OCI-M1 (cell line): ENCODE data around the gene RHOD.
A peak's percentile ranks its signal among the peaks of the same experiment; 100 is the strongest.

Experiments
- DNase-seq: peaks from one replicate; lab custom pipeline; 2025; lab: John Stamatoyannopoulos, UW

Gene RHOD

DNA sequence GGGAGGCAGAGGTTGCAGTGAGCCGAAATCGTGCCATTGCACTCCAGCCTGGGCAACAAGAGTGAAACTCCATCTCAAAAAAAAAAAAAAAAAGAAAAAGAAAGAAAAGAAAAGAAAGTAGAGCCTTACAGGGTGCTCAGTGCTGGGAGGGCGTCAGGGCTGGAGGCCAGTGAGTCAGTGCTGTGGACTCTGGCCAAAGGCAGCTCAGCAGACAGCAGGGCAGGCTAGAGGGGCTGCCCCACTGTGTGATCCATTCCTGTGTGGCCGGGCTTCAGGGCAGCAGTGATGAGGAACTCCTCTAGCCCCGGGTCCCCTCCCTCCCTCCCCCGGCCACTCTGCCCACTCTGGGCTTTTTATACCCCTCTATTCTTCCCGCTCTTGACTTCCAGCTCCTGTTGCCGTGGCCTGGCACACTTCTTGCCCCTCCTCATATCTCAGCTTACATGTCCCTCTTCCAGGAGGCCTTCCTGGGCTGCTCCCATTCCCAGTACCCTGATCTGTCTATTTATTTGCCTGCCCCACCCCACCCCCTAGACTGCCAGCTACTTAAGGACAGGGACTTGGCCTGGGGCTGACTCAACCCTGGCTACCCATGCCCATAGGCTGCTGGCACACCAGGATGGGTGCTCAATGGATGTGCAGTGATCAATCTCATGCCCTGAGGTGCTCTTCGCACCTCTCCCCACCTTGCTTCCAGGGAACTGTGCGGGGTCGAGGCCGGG, 23.7 kb upstream of the RHOD start:
- no peak for DNase-seq

GRCh38 chr11:67033661-67034166, 22.9 kb upstream of the RHOD start:
- peak; percentile 10 for DNase-seq

- DNase-seq = no peak
These were observed 22.3 kb upstream of the RHOD start for GRCh38 chr11:67034350-67034749.

- DNase-seq = no peak
These were observed 16.5 kb upstream of the RHOD start for GRCh38 chr11:67040147-67040546.

GRCh38 chr11:67041602-67042001, 15.0 kb upstream of the RHOD start:
- DNase-seq = no peak

DNA sequence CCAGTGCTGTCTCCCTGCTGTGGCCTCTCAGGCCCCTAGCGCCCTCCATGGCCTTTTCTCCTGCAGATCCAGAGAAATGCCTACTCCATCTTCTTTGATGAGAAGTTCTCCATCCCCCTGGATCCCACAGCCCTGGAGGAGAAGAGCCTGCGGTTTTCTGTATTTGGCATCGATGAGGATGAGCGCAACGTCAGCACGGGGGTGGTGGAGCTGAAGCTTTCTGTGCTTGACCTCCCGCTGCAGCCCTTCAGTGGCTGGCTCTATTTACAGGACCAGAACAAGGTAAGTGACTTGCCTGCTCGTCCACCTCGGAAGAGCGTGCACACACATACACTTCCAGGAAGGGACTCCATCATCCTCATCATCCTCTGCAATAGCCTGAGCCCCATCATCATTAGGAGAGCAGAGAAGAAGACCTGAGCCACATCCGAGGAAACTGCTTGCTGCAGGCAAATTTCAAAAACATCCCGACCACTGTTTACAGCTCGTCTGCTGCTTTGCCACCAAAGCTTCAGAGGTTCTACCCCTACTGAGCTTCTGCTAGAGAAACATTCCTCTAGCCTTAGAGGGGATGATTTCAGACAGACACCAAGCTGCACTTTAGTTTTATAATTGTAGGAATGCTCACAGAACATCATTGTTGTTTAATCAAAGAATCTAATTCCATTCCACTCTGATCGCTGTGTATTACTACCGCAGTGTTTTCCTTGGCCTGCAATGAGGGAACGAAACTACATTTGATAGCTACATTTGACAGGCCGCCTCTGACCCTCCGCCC, 12.9 kb upstream of the RHOD start:
- DNase-seq = no peak

DNA sequence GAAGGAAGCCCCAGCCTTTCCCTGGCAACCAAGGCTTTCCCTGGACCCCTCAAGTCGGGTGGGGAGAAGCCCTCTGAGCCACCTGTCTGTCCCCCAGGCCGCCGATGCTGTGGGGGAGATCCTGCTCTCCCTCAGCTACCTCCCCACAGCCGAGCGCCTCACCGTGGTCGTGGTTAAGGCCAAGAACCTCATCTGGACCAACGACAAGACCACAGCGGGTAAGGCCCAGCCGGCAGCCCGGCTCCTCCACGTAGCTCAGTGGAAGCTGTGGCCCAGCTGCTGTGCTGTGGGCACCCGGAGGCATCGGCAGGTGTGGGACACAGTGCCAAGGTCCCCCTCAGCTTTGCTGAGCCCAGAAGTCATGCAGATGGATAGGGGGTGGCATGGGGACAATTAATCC, 12.2 kb upstream of the RHOD start:
- DNase-seq = peak; percentile 12

DNA sequence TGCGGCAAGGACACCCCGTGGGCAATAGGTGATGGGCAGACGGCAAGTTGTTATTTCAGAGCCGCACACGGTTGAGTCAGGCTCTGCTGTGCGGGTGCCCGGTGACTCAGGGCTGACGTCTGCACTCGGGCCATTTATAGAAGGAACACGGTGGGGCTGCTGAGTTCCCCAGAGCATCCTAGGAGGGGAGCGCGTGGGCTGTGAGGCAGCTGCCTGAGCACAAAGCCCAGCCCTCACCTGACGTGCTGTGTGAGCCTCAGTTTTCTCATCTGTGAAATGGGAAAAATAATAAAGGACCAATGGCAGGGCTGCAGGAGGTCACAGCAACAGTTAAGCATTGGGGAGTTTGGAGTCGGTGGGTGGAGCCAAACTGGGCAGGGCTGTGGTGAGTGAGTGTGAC, 11.3 kb upstream of the RHOD start:
- no peak for DNase-seq

DNA sequence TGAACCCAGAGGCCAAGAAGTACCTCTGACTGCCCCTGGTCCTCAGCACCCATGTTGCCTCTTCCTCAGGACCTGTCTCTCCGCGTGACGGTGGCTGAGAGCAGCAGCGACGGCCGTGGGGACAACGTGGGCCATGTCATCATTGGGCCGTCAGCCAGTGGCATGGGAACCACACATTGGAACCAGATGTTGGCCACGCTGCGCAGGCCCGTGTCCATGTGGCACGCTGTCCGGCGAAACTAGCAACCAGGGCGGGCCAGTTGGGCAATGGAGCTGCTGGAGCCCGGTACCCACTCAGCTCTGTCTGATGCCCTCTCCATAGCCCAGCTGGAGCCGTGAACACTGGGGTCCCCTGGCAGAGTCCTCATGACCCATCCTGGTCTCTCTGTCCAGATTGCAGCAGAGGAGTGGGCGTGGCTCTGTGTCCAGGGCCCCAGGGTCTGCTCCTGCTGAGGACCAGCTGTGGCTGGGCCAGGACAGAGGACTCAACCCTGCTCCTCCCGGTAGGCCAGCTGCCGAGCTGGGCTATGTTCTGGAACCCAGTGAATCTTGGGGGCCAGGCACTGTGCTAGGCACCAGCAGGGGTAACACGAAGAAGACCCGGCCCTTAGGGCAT, 8.0 kb upstream of the RHOD start:
- no peak for DNase-seq

DNA sequence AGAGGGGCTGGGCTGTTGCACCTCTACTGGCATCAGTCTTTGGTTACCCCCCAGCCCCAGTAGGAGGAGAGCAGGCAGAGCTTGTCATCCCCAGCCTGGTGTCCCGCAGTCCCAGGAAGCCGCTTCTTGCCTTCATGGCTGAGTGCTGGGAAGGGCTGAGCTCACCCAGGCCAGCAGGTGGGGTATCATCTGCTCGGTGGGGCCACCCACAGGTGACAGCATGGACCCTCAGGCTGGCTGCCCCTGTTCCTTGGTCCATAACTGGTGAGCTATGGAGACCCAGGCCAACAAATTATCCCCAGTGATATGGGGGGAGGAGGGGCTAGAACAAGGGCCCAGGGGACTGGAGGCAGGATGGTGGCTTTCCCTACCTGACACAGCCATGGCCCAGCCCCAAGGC, 6.5 kb upstream of the RHOD start:
- DNase-seq = no peak

- no peak for DNase-seq
These were observed 5.3 kb upstream of the RHOD start for GRCh38 chr11:67051180-67051893.

DNA sequence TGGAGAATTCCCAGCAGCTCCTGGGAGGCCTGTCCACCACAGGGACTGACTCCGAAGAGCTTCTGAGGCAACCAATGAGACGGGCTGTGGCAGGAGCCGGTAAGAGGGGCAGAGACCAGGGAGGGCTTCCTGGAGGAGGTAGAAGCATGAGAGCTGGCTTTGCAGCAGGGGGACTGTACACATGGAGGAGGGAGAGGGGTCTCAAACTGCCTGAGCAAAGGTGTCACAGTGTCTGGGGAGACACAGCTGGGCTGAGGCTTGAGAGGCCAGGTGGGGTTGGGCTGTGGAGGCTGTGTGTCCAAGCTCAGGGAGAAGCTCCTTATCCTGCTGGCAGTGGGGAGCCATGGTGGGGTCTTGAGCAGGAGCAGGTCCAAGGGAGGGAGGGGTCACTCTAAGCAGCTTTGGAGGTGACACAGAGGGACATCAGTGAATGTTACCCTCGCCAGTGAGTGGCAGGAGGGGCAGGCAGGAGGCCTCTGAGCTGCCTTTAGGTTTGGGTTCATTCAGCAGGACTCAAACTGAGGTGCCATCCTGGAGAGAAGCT, 4.6 kb upstream of the RHOD start:
- DNase-seq = no peak

DNA sequence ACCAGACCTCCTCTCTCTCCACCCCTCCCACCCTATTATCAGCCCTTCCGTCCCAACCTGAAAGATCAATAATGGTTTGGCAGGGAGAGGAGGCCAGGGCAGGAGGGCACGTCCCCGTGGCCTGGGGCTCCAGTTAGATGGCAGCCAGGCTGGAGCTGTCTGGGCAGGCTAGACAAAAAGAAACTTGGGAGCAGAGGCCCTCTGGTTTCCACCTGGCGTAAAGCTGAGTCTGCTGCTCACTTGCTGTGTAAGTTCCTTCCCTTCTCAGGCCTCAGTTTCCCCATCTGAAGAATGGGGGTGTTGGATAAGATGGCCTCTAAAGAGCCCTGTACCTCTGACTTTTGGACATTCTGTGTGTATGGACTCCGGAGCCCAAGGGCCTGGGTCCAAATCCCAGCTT, 3.8 kb upstream of the RHOD start:
- DNase-seq = no peak

DNA sequence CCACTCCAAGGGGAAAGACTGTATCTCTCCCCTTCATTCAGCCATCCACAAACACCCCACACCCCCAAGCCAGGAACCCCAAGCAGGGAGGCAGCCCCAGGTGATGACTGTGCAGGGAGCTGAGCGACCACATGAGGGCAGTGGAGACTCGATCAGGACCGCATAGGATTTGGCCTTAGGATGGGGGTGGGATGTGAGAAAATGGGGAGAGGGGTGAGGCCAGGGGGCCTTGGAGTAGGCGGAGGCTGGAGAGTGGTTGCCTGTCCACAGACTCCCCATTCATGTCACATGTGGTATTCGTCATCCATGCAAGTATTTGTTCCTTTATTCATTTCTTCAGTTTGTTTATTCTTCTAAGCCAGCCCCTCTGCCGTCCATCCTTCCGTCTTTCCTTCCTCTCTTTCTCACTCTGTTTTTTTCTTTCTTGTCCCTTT, 2.7 kb upstream of the RHOD start:
- DNase-seq = peak; percentile 25

DNA sequence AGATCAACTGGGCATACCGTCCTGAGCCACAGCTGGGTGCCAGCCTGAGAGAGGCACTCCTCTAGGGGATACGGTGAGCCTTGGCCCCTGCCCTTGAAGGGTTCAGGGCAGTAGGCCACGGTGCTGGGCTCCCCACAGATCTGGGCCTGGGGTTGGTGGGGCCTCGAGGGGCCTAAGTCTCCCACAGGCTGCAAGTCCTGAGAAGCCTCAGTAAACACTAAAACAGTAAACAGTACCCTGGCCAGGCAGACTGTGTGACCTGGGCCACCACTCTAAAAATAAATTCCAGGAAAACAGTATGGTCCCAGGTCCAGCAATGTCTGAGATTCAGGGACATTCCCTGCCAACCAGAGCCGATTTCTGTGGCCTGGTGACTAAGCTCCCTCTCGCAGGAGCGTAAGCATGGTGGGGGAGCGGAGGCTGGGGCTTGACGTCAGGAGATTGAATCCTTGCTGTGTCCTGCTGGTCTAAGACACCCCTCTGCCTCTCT, 2.3 kb upstream of the RHOD start:
- DNase-seq = no peak

GRCh38 chr11:67054836-67055523, 1.7 kb upstream of the RHOD start:
- DNase-seq = peak; percentile 50

GRCh38 chr11:67055812-67056211, 835 bp upstream of the RHOD start:
- no peak for DNase-seq

DNA sequence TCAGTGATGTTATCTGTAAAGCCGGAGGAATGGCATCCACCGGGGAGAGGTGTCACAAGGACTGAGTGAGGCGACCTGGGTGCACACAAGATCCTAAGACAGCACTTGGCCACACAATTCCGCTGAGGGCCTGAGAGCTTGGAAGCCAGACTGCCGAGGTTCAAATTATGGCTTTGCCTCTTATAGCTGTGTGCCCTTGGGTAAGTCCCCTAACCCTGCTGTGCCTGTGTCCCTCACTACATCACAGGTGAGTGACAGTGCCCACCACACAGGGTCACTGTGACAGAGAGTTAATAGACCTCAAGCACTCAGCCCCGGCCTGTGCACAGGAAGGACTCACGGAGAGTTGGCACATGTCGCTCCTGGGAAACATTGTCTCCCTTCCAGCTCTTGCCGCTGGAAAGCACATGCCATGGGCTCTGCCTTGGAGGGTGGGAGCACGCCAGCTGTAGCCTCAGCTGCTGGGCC, 592 bp downstream of the RHOD start:
- DNase-seq = no peak

DNA sequence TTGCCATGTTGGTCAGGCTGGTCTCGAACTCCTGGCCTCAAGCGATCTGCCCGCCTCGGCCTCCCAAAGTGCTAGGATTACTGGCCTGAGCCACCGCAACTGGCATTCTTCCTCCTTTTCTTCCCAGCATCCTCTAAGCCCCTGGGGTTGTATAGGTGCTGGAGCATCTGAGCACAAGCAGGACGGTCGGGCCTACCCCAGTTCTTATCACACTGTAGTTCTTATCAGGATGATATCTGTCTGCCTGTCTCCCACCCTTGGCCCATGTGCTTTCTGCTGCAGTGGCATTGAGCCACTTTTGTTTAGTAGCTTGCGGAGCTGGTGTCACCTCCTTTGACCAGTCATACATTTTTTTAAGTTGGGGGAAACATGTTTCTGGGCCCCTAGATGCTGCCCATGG, 1.9 kb downstream of the RHOD start:
- DNase-seq = no peak

DNA sequence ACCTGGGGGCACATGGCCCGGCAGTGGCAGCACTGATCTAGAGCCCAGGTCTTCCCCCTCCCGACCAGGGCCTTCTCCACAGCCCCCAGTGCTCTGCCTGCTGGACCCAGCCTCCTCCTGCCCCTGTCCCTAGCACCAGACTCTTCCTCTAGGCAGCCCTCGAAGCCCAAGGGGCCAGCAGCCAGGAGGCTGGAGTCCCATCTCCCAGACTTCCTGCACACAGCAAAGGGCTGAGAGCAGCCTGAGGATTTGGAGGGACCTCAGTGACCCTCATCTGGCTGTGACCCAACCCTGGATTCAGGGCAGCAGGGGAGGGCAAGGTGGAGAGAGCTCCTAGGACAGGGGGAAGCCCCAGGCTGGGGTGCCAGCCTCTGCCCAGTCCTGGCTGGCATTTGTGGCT, 3.0 kb downstream of the RHOD start:
- DNase-seq = no peak

- no peak for DNase-seq
These were observed 3.5 kb downstream of the RHOD start for GRCh38 chr11:67060111-67060522.
